WTC11 (cell line): ENCODE data around the gene TBC1D20. TPM values are rescaled to one million over a fixed set of nuclear protein-coding genes. Genes with fewer than 3 reads are reported as not detected.

Source experiments
- ATAC-seq: fragments of 200-7000 bp; cut with Tn5 transposase; 2 replicates; pipeline ENCODE4 v1.10.0; 2021; ENCODE audit warnings: mild to moderate bottlenecking, moderate library complexity
- CTCF ChIA-PET: fragments of 300-600 bp; sonication (Branson Sonifier 250); formaldehyde crosslinking; loops from one replicate; lab custom pipeline; 2021; ENCODE audit warnings: antibody characterized with exemption; lab: Charles Lee
- POLR2A ChIA-PET: fragments of 350-600 bp; sonication (Branson Sonifier 250); formaldehyde crosslinking; loops from one replicate; lab custom pipeline; 2021; ENCODE audit warnings: antibody characterized with exemption; lab: Charles Lee
- DNase-seq: peaks from one replicate; pipeline ENCODE4 v3.0.0; 2021; ENCODE audit warnings: low spot score
- H3K27ac Mint-ChIP-seq: 2 replicates; pipeline ENCODE4 v1.8.0; 2021; ENCODE audit warnings: mixed read lengths
- H3K27me3 Mint-ChIP-seq: 2 replicates; pipeline ENCODE4 v1.8.0; 2021; ENCODE audit warnings: low read depth, mild to moderate bottlenecking, moderate library complexity, mixed read lengths
- H3K36me3 Mint-ChIP-seq: 2 replicates; pipeline ENCODE4 v1.8.0; 2021; ENCODE audit warnings: mixed read lengths
- H3K4me1 Mint-ChIP-seq: 2 replicates; pipeline ENCODE4 v1.8.0; 2022; ENCODE audit warnings: mixed read lengths
- H3K4me3 Mint-ChIP-seq: 2 replicates; pipeline ENCODE4 v1.8.0; 2021; ENCODE audit warnings: mild to moderate bottlenecking, moderate library complexity, mixed read lengths
- H3K9me3 Mint-ChIP-seq: 2 replicates; pipeline ENCODE4 v1.8.0; 2021; ENCODE audit warnings: mixed read lengths
- ETV6 ChIP-seq: sonication (generic); formaldehyde crosslinking; IDR thresholded peaks from 2 replicates; pipeline ENCODE4 v1.8.1; 2022; ENCODE audit warnings: mild to moderate bottlenecking, missing genetic modification reagents
- FOXK1 ChIP-seq: sonication (generic); formaldehyde crosslinking; IDR thresholded peaks from 2 replicates; pipeline ENCODE4 v1.8.0; 2022; ENCODE audit warnings: mild to moderate bottlenecking, moderate library complexity, missing genetic modification reagents
- GTF2I ChIP-seq: fragments of 250-450 bp; sonication (Bioruptor Pico); conservative IDR thresholded peaks from 2 replicates; pipeline ENCODE4 v1.4.0; 2021; ENCODE audit warnings: mild to moderate bottlenecking
- NFATC4 ChIP-seq: fragments of 250-450 bp; sonication (Bioruptor Pico); IDR thresholded peaks from 2 replicates; pipeline ENCODE4 v1.9.0; 2021; ENCODE audit warnings: mild to moderate bottlenecking
- TEAD4 ChIP-seq: sonication (generic); formaldehyde crosslinking; IDR thresholded peaks from 2 replicates; pipeline ENCODE4 v1.8.0; 2022; ENCODE audit warnings: mild to moderate bottlenecking, missing genetic modification reagents
- ZNF263 ChIP-seq: sonication (generic); formaldehyde crosslinking; IDR thresholded peaks from 2 replicates; pipeline ENCODE4 v1.8.1; 2022; ENCODE audit warnings: low read depth, mild to moderate bottlenecking, moderate library complexity, missing genetic modification reagents
- ZNF396 ChIP-seq: fragments of 250-450 bp; sonication (Bioruptor Pico); IDR thresholded peaks from 2 replicates; pipeline ENCODE4 v1.8.0; 2021; ENCODE audit warnings: mild to moderate bottlenecking, moderate library complexity, borderline replicate concordance
- ZNF671 ChIP-seq: fragments of 250-450 bp; sonication (Bioruptor Pico); IDR thresholded peaks from 2 replicates; pipeline ENCODE4 v1.8.0; 2021; ENCODE audit warnings: mild to moderate bottlenecking
- total RNA-seq: library from RNA; stranded (reverse); gene quantifications from 3 replicates; pipeline ENCODE4 v1.2.3, GENCODE V29; 2021
- TF ChIP-seq, protein P1 (sequence below): fragments of 250-450 bp; sonication (Bioruptor Pico); IDR thresholded peaks from 2 replicates; pipeline ENCODE4 v2.1.2; 2022; ENCODE audit warnings: mild to moderate bottlenecking, moderate library complexity
- TF ChIP-seq, protein P2 (sequence below): sonication (generic); formaldehyde crosslinking; IDR thresholded peaks from 2 replicates; pipeline ENCODE4 v1.8.0; 2022; ENCODE audit warnings: mild to moderate bottlenecking, missing genetic modification reagents
- TF ChIP-seq, protein P3 (sequence below): fragments of 250-450 bp; sonication (Bioruptor Pico); conservative IDR thresholded peaks from 2 replicates; pipeline ENCODE4 v1.9.0; 2021; ENCODE audit warnings: mild to moderate bottlenecking
- TF ChIP-seq, protein P4 (sequence below): sonication (generic); formaldehyde crosslinking; IDR thresholded peaks from 2 replicates; pipeline ENCODE4 v1.8.0; 2023; ENCODE audit warnings: missing genetic modification reagents, mild to moderate bottlenecking, borderline replicate concordance
- TF ChIP-seq, protein P5 (sequence below): fragments of 250-450 bp; sonication (Bioruptor Pico); IDR thresholded peaks from 2 replicates; pipeline ENCODE4 v1.9.0; 2021; ENCODE audit warnings: moderate library complexity, mild to moderate bottlenecking, inconsistent platforms, borderline replicate concordance

TBC1D20 gene
- total RNA-seq, 1 experiment from 2014 or later = 14.6 TPM

DNA sequence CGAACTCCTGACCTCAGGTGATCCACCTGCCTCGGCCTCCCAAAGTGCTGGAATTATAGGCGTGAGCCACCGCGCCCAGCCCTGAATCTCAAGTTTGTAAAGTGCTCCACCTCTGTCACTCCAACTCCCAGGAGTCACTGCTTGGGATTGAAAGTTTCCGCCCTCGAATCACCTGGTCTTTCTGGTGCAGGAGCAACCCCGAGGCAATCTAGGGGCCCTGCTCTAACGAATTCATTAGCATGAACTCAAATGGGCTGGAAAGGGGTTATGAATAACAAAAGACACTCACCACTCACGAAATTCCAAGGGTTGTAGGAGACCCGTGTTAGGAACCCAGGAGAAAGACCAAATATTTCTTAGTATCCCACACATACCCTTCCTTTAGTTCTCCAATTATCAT lies 28.1 kb downstream of the TBC1D20 start (continued):
- TF ChIP-seq, protein P1, sequence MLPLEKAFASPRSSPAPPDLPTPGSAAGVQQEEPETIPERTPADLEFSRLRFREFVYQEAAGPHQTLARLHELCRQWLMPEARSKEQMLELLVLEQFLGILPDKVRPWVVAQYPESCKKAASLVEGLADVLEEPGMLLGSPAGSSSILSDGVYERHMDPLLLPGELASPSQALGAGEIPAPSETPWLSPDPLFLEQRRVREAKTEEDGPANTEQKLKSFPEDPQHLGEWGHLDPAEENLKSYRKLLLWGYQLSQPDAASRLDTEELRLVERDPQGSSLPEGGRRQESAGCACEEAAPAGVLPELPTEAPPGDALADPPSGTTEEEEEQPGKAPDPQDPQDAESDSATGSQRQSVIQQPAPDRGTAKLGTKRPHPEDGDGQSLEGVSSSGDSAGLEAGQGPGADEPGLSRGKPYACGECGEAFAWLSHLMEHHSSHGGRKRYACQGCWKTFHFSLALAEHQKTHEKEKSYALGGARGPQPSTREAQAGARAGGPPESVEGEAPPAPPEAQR (CRISPR knock-in tag) = no peak
- TF ChIP-seq ZNF671 = no peak
- no peak; the same call in 1 of the 2 replicates for TF ChIP-seq ZNF263
- TF ChIP-seq FOXK1 (CRISPR knock-in tag) = no peak
- no peak for TF ChIP-seq GTF2I (CRISPR knock-in tag)
- no peak for TF ChIP-seq NFATC4
- TF ChIP-seq, protein P2, sequence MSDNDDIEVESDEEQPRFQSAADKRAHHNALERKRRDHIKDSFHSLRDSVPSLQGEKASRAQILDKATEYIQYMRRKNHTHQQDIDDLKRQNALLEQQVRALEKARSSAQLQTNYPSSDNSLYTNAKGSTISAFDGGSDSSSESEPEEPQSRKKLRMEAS (CRISPR knock-in tag) = no peak
- TF ChIP-seq TEAD4 (CRISPR knock-in tag) = peak; percentile 75; the same call in 1 of the 2 replicates
- TF ChIP-seq, protein P3, sequence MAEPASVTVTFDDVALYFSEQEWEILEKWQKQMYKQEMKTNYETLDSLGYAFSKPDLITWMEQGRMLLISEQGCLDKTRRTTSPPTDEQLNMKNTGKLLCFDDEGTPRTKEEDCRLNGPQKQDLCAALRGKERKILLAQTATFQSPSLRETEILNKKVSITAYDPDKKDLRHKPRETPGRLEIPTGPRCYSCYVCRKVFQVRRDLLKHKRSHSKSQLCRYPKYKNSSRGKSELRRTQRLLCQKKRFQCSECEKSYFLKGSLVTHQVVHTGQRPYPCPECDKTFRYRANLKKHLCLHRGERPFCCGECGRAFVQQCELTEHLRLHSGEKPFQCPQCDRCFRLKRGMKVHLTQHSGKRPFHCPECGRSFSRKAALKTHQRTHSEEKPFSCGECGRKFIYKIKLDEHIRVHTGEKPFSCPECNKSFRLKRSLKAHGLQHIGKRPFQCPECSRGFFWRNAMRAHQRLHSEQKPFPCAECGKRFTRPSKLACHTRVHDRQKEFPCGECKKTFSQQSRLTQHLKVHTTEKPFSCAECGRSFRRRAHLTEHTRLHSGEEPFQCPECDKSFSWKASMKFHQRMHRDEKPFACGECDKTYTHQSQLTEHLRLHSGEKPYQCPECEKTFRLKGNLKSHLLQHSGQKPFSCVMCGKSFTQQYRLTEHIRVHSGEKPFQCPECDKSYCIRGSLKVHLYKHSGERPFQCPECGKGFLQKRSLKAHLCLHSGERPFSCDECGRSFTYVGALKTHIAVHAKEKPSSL (CRISPR knock-in tag) = no peak
- TF ChIP-seq ZNF396 (CRISPR knock-in tag) = no peak
- TF ChIP-seq ETV6 = no peak

DNA sequence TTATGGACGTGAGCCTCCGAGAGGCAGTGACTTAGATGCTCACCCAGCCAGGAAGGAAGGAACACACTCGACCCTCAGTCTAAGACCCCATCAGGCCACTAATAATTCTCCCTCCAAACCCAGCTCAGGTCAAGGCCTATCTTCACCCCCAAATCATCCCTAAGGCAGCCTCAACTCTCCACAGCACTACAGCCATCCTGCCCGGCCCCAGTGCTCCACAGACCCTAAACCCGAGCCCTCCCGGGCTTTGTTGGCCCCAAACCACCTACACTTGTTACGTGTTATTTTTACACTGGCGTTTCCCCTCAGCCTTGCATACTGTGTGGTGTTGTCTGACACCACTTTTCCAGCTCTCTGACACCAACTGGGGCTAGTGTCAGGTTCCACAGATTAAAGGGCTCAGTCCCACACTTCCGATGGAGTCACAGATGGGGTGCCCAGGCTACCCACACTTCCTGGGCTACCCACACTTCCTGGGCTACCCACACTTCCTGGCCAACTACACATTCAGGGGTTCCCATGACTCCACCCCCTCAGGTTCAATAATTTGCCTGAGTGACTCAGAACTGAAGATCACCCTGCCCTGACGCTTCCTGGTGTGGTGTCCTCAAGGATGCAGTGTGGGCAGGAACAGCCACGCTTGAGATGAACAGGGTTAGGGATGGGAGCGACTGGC lies 28.9 kb downstream of the TBC1D20 start:
- ChIA-PET CTCF (interaction anchor here (1.1 to 6.1 kb wide), 4 partner anchors 29 to 78 kb away, joined by 3 to 66 read pairs (median 13); partner anchors contain the start of genes TBC1D20 and TRIB3), POLR2A (interaction anchor here (0.7 kb wide), 2 partner anchors 71 to 318 kb away, joined by 3 read pairs; no protein-coding TSS in a partner anchor)
- peaks cover 49% of the 10 kb centered on the region for H3K27me3 Mint-ChIP-seq
- no peaks in the 10 kb centered on the region for H3K9me3 Mint-ChIP-seq
- H3K36me3 Mint-ChIP-seq = peaks cover 27% of the 10 kb centered on the region
- DNase-seq = no peak
- H3K4me3 Mint-ChIP-seq = peak overlapping the region; percentile 13; the same call in 1 of the 2 replicates
- ATAC-seq = no peak
- TF ChIP-seq, protein P4, sequence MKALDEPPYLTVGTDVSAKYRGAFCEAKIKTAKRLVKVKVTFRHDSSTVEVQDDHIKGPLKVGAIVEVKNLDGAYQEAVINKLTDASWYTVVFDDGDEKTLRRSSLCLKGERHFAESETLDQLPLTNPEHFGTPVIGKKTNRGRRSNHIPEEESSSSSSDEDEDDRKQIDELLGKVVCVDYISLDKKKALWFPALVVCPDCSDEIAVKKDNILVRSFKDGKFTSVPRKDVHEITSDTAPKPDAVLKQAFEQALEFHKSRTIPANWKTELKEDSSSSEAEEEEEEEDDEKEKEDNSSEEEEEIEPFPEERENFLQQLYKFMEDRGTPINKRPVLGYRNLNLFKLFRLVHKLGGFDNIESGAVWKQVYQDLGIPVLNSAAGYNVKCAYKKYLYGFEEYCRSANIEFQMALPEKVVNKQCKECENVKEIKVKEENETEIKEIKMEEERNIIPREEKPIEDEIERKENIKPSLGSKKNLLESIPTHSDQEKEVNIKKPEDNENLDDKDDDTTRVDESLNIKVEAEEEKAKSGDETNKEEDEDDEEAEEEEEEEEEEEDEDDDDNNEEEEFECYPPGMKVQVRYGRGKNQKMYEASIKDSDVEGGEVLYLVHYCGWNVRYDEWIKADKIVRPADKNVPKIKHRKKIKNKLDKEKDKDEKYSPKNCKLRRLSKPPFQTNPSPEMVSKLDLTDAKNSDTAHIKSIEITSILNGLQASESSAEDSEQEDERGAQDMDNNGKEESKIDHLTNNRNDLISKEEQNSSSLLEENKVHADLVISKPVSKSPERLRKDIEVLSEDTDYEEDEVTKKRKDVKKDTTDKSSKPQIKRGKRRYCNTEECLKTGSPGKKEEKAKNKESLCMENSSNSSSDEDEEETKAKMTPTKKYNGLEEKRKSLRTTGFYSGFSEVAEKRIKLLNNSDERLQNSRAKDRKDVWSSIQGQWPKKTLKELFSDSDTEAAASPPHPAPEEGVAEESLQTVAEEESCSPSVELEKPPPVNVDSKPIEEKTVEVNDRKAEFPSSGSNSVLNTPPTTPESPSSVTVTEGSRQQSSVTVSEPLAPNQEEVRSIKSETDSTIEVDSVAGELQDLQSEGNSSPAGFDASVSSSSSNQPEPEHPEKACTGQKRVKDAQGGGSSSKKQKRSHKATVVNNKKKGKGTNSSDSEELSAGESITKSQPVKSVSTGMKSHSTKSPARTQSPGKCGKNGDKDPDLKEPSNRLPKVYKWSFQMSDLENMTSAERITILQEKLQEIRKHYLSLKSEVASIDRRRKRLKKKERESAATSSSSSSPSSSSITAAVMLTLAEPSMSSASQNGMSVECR (CRISPR knock-in tag) = no peak
- TF ChIP-seq, protein P5, sequence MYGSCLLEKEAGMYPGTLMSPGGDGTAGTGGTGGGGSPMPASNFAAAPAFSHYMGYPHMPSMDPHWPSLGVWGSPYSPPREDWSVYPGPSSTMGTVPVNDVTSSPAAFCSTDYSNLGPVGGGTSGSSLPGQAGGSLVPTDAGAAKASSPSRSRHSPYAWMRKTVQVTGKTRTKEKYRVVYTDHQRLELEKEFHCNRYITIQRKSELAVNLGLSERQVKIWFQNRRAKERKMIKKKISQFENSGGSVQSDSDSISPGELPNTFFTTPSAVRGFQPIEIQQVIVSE (CRISPR knock-in tag) = no peak
- H3K4me1 Mint-ChIP-seq = peaks cover 21% of the 10 kb centered on the region
- no peak overlapping the region; the same call in 1 of the 2 replicates for H3K27ac Mint-ChIP-seq
